Measurements from ENCODE around the gene ST6GALNAC4.

Gene ST6GALNAC4

GRCh38 chr9:127945338-127945737 lies 28.5 kb upstream of the ST6GALNAC4 start:
- H3K79me1 ChIP-seq (ENCODE audit: low read depth, low read length), result peaks cover 5% of the 10 kb centered on the region
- H3K9me3 ChIP-seq (replicated peaks in 1 of 2; ENCODE audit: control insufficient read depth in 2 of 2, insufficient read depth in 1 of 2, low read depth in 1 of 2, low read length in 2 of 2), result no peaks in the 10 kb centered on the region
- H2BK5ac ChIP-seq (ENCODE audit: low read length), result no peak overlapping the region
- H3K4me3 ChIP-seq (ENCODE audit: low read length in 2 of 2), result no peak overlapping the region
- no peak overlapping the region for H3K27ac ChIP-seq (replicated peaks; ENCODE audit: low read length)
- H3K9ac ChIP-seq (ENCODE audit: low read depth, low read length, poor library complexity), result no peak overlapping the region
- no peak for DNase-seq (ENCODE audit: low spot score)
- no peak overlapping the region for H4K8ac ChIP-seq (ENCODE audit: low read depth, low read length)
- H3K14ac ChIP-seq (ENCODE audit: low read length), result no peak overlapping the region
- H2BK15ac ChIP-seq (ENCODE audit: low read length), result no peak overlapping the region
- no peak overlapping the region for H2AK5ac ChIP-seq (ENCODE audit: low read depth, low read length)
- H2AFZ ChIP-seq (ENCODE audit: low read length), result no peak overlapping the region
- no peak overlapping the region for H2BK12ac ChIP-seq (ENCODE audit: low read length)
- no CpG with 5 or more reads among the region's 24 CpGs for WGBS, 2 donors (ENCODE audit: extremely low coverage in 2 of 2, insufficient read length in 2 of 2, insufficient replicate concordance in 1 of 2)
- no peak overlapping the region for H3K18ac ChIP-seq (ENCODE audit: low read length)
- H4K91ac ChIP-seq (ENCODE audit: low read depth, low read length, poor library complexity), result no peak overlapping the region
- H3K4ac ChIP-seq (ENCODE audit: low read length), result no peak overlapping the region
- peaks cover 28 to 64% of the 10 kb centered on the region in 2 donors for H3K36me3 ChIP-seq (replicated peaks in 1 of 2; ENCODE audit: control insufficient read depth in 2 of 2, insufficient read depth in 2 of 2, low read length in 2 of 2)
- no peak overlapping the region for H2BK120ac ChIP-seq (ENCODE audit: low read depth, low read length)
- H3K4me1 ChIP-seq (ENCODE audit: control insufficient read depth in 2 of 2, insufficient read depth in 1 of 2, low read depth in 1 of 2, low read length in 2 of 2), result peaks cover 6 to 17% of the 10 kb centered on the region in 2 donors
- no peak overlapping the region for H3K4me2 ChIP-seq (ENCODE audit: insufficient read depth, low read length, poor library complexity, severe bottlenecking)
- H3K23ac ChIP-seq (ENCODE audit: low read depth, low read length, poor library complexity), result no peak overlapping the region
- H3K27me3 ChIP-seq (ENCODE audit: control insufficient read depth in 3 of 3, insufficient read depth in 3 of 3, low read depth in 1 of 3, low read length in 3 of 3), result no peaks in the 10 kb centered on the region

GRCh38 chr9:127944586-127945218 lies 27.9 kb upstream of the ST6GALNAC4 start:
- Histone ChIP-seq H3K4me3 (ENCODE audit: low read length in 2 of 2) (no peak overlapping the region), H2BK12ac (ENCODE audit: low read length) (no peak overlapping the region), H3K4me2 (ENCODE audit: insufficient read depth, low read length, poor library complexity, severe bottlenecking) (no peak overlapping the region), H3K79me1 (ENCODE audit: low read depth, low read length) (peaks cover 3% of the 10 kb centered on the region), H3K27me3 (ENCODE audit: control insufficient read depth in 3 of 3, insufficient read depth in 3 of 3, low read depth in 1 of 3, low read length in 3 of 3) (no peaks in the 10 kb centered on the region), H2AFZ (ENCODE audit: low read length) (no peak overlapping the region), H3K23ac (ENCODE audit: low read depth, low read length, poor library complexity) (no peak overlapping the region), H2BK120ac (ENCODE audit: low read depth, low read length) (no peak overlapping the region), H3K36me3 (replicated peaks in 1 of 2; ENCODE audit: control insufficient read depth in 2 of 2, insufficient read depth in 2 of 2, low read length in 2 of 2) (peaks cover 31 to 64% of the 10 kb centered on the region in 2 donors), H3K27ac (replicated peaks; ENCODE audit: low read length) (no peak overlapping the region), H3K4ac (ENCODE audit: low read length) (no peak overlapping the region), H4K91ac (ENCODE audit: low read depth, low read length, poor library complexity) (no peak overlapping the region), H3K9me3 (replicated peaks in 1 of 2; ENCODE audit: control insufficient read depth in 2 of 2, insufficient read depth in 1 of 2, low read depth in 1 of 2, low read length in 2 of 2) (no peaks in the 10 kb centered on the region), H2BK5ac (ENCODE audit: low read length) (no peak overlapping the region), H3K14ac (ENCODE audit: low read length) (no peak overlapping the region), H2BK15ac (ENCODE audit: low read length) (no peak overlapping the region), H3K4me1 (ENCODE audit: control insufficient read depth in 2 of 2, insufficient read depth in 1 of 2, low read depth in 1 of 2, low read length in 2 of 2) (peaks cover 3 to 11% of the 10 kb centered on the region in 2 donors), H3K9ac (ENCODE audit: low read depth, low read length, poor library complexity) (no peak overlapping the region), H2AK5ac (ENCODE audit: low read depth, low read length) (no peak overlapping the region), H4K8ac (ENCODE audit: low read depth, low read length) (no peak overlapping the region), H3K18ac (ENCODE audit: low read length) (no peak overlapping the region)
- no peak for DNase-seq (ENCODE audit: low spot score)
- WGBS, 2 donors (ENCODE audit: extremely low coverage in 2 of 2, insufficient read length in 2 of 2, insufficient replicate concordance in 1 of 2), result no CpG with 5 or more reads among the region's 38 CpGs

GRCh38 chr9:127943731-127944144 lies 26.9 kb upstream of the ST6GALNAC4 start:
- Histone ChIP-seq H2BK12ac (ENCODE audit: low read length) (no peak overlapping the region), H3K4ac (ENCODE audit: low read length) (no peak overlapping the region), H3K4me1 (ENCODE audit: control insufficient read depth in 2 of 2, insufficient read depth in 1 of 2, low read depth in 1 of 2, low read length in 2 of 2) (peaks cover 2 to 9% of the 10 kb centered on the region in 2 donors), H3K9ac (ENCODE audit: low read depth, low read length, poor library complexity) (no peak overlapping the region), H4K91ac (ENCODE audit: low read depth, low read length, poor library complexity) (no peak overlapping the region), H2AFZ (ENCODE audit: low read length) (no peak overlapping the region), H3K36me3 (replicated peaks in 1 of 2; ENCODE audit: control insufficient read depth in 2 of 2, insufficient read depth in 2 of 2, low read length in 2 of 2) (peaks cover 31 to 65% of the 10 kb centered on the region in 2 donors), H3K18ac (ENCODE audit: low read length) (no peak overlapping the region), H3K9me3 (replicated peaks in 1 of 2; ENCODE audit: control insufficient read depth in 2 of 2, insufficient read depth in 1 of 2, low read depth in 1 of 2, low read length in 2 of 2) (no peaks in the 10 kb centered on the region), H4K8ac (ENCODE audit: low read depth, low read length) (peak overlapping the region; percentile 83), H3K79me1 (ENCODE audit: low read depth, low read length) (peaks cover 2% of the 10 kb centered on the region), H3K27ac (replicated peaks; ENCODE audit: low read length) (no peak overlapping the region), H2BK5ac (ENCODE audit: low read length) (no peak overlapping the region), H3K27me3 (ENCODE audit: control insufficient read depth in 3 of 3, insufficient read depth in 3 of 3, low read depth in 1 of 3, low read length in 3 of 3) (no peaks in the 10 kb centered on the region), H3K4me3 (ENCODE audit: low read length in 2 of 2) (no peak overlapping the region), H3K14ac (ENCODE audit: low read length) (no peak overlapping the region), H3K23ac (ENCODE audit: low read depth, low read length, poor library complexity) (peak overlapping the region; percentile 50), H2BK15ac (ENCODE audit: low read length) (no peak overlapping the region), H2AK5ac (ENCODE audit: low read depth, low read length) (no peak overlapping the region), H3K4me2 (ENCODE audit: insufficient read depth, low read length, poor library complexity, severe bottlenecking) (no peak overlapping the region), H2BK120ac (ENCODE audit: low read depth, low read length) (no peak overlapping the region)
- WGBS, 2 donors (ENCODE audit: extremely low coverage in 2 of 2, insufficient read length in 2 of 2, insufficient replicate concordance in 1 of 2), result no CpG with 5 or more reads among the region's 13 CpGs
- DNase-seq (ENCODE audit: low spot score), result peak; percentile 71

- H3K23ac ChIP-seq (ENCODE audit: low read depth, low read length, poor library complexity), result peak overlapping the region; percentile 22
- H2AFZ ChIP-seq (ENCODE audit: low read length), result no peak overlapping the region
- no peak overlapping the region for H2BK12ac ChIP-seq (ENCODE audit: low read length)
- H3K4me2 ChIP-seq (ENCODE audit: insufficient read depth, low read length, poor library complexity, severe bottlenecking), result no peak overlapping the region
- no peaks in the 10 kb centered on the region for H3K9me3 ChIP-seq (replicated peaks in 1 of 2; ENCODE audit: control insufficient read depth in 2 of 2, insufficient read depth in 1 of 2, low read depth in 1 of 2, low read length in 2 of 2)
- H3K27me3 ChIP-seq (ENCODE audit: control insufficient read depth in 3 of 3, insufficient read depth in 3 of 3, low read depth in 1 of 3, low read length in 3 of 3), result no peaks in the 10 kb centered on the region
- H3K4ac ChIP-seq (ENCODE audit: low read length), result no peak overlapping the region
- H3K14ac ChIP-seq (ENCODE audit: low read length), result no peak overlapping the region
- peaks cover 30 to 60% of the 10 kb centered on the region in 2 donors for H3K36me3 ChIP-seq (replicated peaks in 1 of 2; ENCODE audit: control insufficient read depth in 2 of 2, insufficient read depth in 2 of 2, low read length in 2 of 2)
- peaks cover 3 to 9% of the 10 kb centered on the region in 2 donors for H3K4me1 ChIP-seq (ENCODE audit: control insufficient read depth in 2 of 2, insufficient read depth in 1 of 2, low read depth in 1 of 2, low read length in 2 of 2)
- H3K27ac ChIP-seq (replicated peaks; ENCODE audit: low read length), result no peak overlapping the region
- no peak overlapping the region for H2BK5ac ChIP-seq (ENCODE audit: low read length)
- no peak for DNase-seq (ENCODE audit: low spot score)
- peaks cover 2% of the 10 kb centered on the region for H3K79me1 ChIP-seq (ENCODE audit: low read depth, low read length)
- H2BK15ac ChIP-seq (ENCODE audit: low read length), result no peak overlapping the region
- H2BK120ac ChIP-seq (ENCODE audit: low read depth, low read length), result no peak overlapping the region
- H4K91ac ChIP-seq (ENCODE audit: low read depth, low read length, poor library complexity), result no peak overlapping the region
- H3K9ac ChIP-seq (ENCODE audit: low read depth, low read length, poor library complexity), result no peak overlapping the region
- no peak overlapping the region for H4K8ac ChIP-seq (ENCODE audit: low read depth, low read length)
- WGBS, 2 donors (ENCODE audit: extremely low coverage in 2 of 2, insufficient read length in 2 of 2, insufficient replicate concordance in 1 of 2), result no CpG with 5 or more reads among the region's 14 CpGs
- H2AK5ac ChIP-seq (ENCODE audit: low read depth, low read length), result peak overlapping the region; percentile 56
- no peak overlapping the region for H3K18ac ChIP-seq (ENCODE audit: low read length)
- H3K4me3 ChIP-seq (ENCODE audit: low read length in 2 of 2), result no peak overlapping the region
Observed at GRCh38 chr9:127943011-127943662, 26.3 kb upstream of the ST6GALNAC4 start.
